PC-9 (cell line): ENCODE measurements around the gene TMEM163.

Source experiments
- EZH2 ChIP-seq: fragments of 200-600 bp; sonication (generic); IDR thresholded peaks from 2 replicates; pipeline ENCODE4 v1.8.0; 2017; ENCODE audit warnings: antibody characterized with exemption, low read depth
- TF ChIP-seq, protein P1 (sequence below): fragments of 200-600 bp; sonication (generic); conservative IDR thresholded peaks from 2 replicates; pipeline ENCODE4 v1.6.1; 2017; ENCODE audit warnings: mixed run types, antibody characterized with exemption, mild to moderate bottlenecking, moderate library complexity

GRCh38 chr2:134461511-134461910 is 257.3 kb downstream of the TMEM163 start:
- TF ChIP-seq, protein P1, sequence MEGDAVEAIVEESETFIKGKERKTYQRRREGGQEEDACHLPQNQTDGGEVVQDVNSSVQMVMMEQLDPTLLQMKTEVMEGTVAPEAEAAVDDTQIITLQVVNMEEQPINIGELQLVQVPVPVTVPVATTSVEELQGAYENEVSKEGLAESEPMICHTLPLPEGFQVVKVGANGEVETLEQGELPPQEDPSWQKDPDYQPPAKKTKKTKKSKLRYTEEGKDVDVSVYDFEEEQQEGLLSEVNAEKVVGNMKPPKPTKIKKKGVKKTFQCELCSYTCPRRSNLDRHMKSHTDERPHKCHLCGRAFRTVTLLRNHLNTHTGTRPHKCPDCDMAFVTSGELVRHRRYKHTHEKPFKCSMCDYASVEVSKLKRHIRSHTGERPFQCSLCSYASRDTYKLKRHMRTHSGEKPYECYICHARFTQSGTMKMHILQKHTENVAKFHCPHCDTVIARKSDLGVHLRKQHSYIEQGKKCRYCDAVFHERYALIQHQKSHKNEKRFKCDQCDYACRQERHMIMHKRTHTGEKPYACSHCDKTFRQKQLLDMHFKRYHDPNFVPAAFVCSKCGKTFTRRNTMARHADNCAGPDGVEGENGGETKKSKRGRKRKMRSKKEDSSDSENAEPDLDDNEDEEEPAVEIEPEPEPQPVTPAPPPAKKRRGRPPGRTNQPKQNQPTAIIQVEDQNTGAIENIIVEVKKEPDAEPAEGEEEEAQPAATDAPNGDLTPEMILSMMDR: no peak
- TF ChIP-seq EZH2: no peak
